Measurements from ENCODE around the gene CREB3L1.

GRCh38 chr11:46321757-46322156 lies 44.3 kb downstream of the CREB3L1 start:
- TF ChIP-seq CTCF (IDR thresholded peaks at IDR 0.05) = no peak
- no peak for TF ChIP-seq POLR2A (IDR thresholded peaks at IDR 0.05; ENCODE audit: low read depth)
- no peak for TF ChIP-seq POLR2AphosphoS5 (IDR thresholded peaks at IDR 0.05)

All from esophagus muscularis mucosa (tissue), 3 donors.